Endothelial cell of umbilical vein (primary cell): Measurements from ENCODE around the gene CPNE9.

Experiments used
- EZH2 ChIP-seq: IDR thresholded peaks from 2 replicates; pipeline ENCODE4 v1.6.1; 2012; ENCODE audit warnings: borderline replicate concordance, low read depth, mild to moderate bottlenecking, moderate library complexity, low read length, inconsistent platforms; ENCODE audit not compliant: severe bottlenecking
- FOS ChIP-seq: IDR thresholded peaks from 2 replicates; pipeline ENCODE4 v1.6.1; 2011; ENCODE audit warnings: mild to moderate bottlenecking, low read length, moderate library complexity, borderline replicate concordance; ENCODE audit not compliant: insufficient read depth
- GATA2 ChIP-seq: IDR thresholded peaks from 2 replicates; pipeline ENCODE4 v1.7.0; 2011; ENCODE audit warnings: low read depth, mild to moderate bottlenecking, moderate library complexity, mixed read lengths, low read length; ENCODE audit not compliant: insufficient read length, insufficient read depth
- POLR2A ChIP-seq: IDR thresholded peaks from 2 replicates; pipeline ENCODE4 v1.6.1; 2012; ENCODE audit warnings: low read depth, mild to moderate bottlenecking, control low read depth, low read length
- POLR2AphosphoS5 ChIP-seq: IDR thresholded peaks from 2 replicates; pipeline ENCODE4 v1.6.1; 2012; ENCODE audit warnings: low read depth, mild to moderate bottlenecking, control low read depth, low read length, moderate library complexity; ENCODE audit not compliant: insufficient read depth
- TF ChIP-seq, protein P1 (sequence below), 2 donors: IDR thresholded peaks; 1 replicate in 1 of 2; 2 replicates in 1 of 2; pipeline ENCODE4 v1.5.1; 2011; ENCODE audit warnings: low read length in 2 of 2, mild to moderate bottlenecking in 2 of 2, moderate library complexity in 2 of 2, control low read depth in 1 of 2, inconsistent platforms in 1 of 2, low read depth in 1 of 2; ENCODE audit not compliant: insufficient read depth in 1 of 2; ENCODE audit errors: extremely low read depth in 1 of 2
- TF ChIP-seq, protein P2 (sequence below): IDR thresholded peaks from 2 replicates; pipeline ENCODE4 v1.6.1; 2011; ENCODE audit not compliant: insufficient read depth, insufficient read length

DNA sequence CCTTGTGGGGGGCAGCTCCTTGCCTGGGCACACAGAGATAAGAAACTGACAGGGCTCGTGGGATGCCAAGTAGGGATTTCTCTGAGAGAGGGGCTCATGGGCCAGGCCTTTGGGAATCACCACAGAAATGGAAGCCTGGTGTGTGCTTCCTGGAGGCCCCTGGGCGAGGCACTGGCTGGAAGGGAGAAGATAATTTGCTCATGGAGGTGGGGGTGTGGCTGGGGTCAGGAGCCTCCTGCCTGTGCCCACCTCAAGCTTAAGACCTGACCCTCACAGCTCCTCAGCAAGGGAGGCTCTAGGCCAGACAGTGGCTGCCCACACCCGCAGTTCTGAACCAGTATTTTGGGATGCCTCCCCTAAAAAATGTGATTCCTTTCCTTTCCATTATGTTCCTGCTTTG lies 16.9 kb upstream of the CPNE9 start:
- no peak for TF ChIP-seq EZH2
- no peak for TF ChIP-seq POLR2AphosphoS5
- TF ChIP-seq, protein P1, sequence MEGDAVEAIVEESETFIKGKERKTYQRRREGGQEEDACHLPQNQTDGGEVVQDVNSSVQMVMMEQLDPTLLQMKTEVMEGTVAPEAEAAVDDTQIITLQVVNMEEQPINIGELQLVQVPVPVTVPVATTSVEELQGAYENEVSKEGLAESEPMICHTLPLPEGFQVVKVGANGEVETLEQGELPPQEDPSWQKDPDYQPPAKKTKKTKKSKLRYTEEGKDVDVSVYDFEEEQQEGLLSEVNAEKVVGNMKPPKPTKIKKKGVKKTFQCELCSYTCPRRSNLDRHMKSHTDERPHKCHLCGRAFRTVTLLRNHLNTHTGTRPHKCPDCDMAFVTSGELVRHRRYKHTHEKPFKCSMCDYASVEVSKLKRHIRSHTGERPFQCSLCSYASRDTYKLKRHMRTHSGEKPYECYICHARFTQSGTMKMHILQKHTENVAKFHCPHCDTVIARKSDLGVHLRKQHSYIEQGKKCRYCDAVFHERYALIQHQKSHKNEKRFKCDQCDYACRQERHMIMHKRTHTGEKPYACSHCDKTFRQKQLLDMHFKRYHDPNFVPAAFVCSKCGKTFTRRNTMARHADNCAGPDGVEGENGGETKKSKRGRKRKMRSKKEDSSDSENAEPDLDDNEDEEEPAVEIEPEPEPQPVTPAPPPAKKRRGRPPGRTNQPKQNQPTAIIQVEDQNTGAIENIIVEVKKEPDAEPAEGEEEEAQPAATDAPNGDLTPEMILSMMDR (IDR thresholded peaks at IDR 0.05; ENCODE audit: extremely low read depth in 1 of 2, insufficient read depth in 1 of 2, low read depth in 1 of 2, low read length in 2 of 2), result no peak
- TF ChIP-seq, protein P2, sequence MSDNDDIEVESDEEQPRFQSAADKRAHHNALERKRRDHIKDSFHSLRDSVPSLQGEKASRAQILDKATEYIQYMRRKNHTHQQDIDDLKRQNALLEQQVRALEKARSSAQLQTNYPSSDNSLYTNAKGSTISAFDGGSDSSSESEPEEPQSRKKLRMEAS, result no peak
- TF ChIP-seq POLR2A, result no peak
- no peak for TF ChIP-seq FOS
- no peak for TF ChIP-seq GATA2
